Heart right ventricle (tissue), 16 donors: Measurements from ENCODE around the gene BPIFB4. TPM values are rescaled to one million over a fixed set of nuclear protein-coding genes. Genes with fewer than 3 reads are reported as not detected.

Experiments
- ATAC-seq, 8 donors: fragments of 200-7000 bp; cut with Tn5 transposase; one replicate each; pipeline ENCODE4 v1.9.1; 2020; ENCODE audit warnings: mild to moderate bottlenecking in 8 of 8, moderate library complexity in 8 of 8, moderate number of reproducible peaks in 1 of 8
- DNase-seq, 2 donors: peaks; one replicate each; pipeline ENCODE4 v3.0.0-alpha.2; 2020
- H3K27ac ChIP-seq, 10 donors: fragments of 200-600 bp; sonication (generic) in 2 of 10; one replicate each; pipeline versions ENCODE4 v1.5.0 to v1.8.0; 2020 to 2022; ENCODE audit warnings: mild to moderate bottlenecking in 3 of 10
- H3K27me3 ChIP-seq, 7 donors: fragments of 200-600 bp; one replicate each; pipeline ENCODE4 v1.8.0; 2021 to 2022; ENCODE audit warnings: mild to moderate bottlenecking in 2 of 7
- H3K36me3 ChIP-seq, 9 donors: fragments of 200-600 bp; sonication (generic) in 1 of 9; one replicate each; pipeline versions ENCODE4 v1.5.0 to v1.8.0; 2020 to 2022; ENCODE audit warnings: mild to moderate bottlenecking in 2 of 9
- H3K4me1 ChIP-seq, 9 donors: fragments of 200-600 bp; sonication (generic) in 1 of 9; one replicate each; pipeline versions ENCODE4 v1.5.0 to v1.8.0; 2020 to 2022; ENCODE audit warnings: mild to moderate bottlenecking in 4 of 9
- H3K4me3 ChIP-seq, 10 donors: fragments of 200-600 bp; sonication (generic) in 2 of 10; one replicate each; pipeline versions ENCODE4 v1.5.0 to v1.8.0; 2020 to 2022; ENCODE audit warnings: mild to moderate bottlenecking in 7 of 10, moderate library complexity in 2 of 10
- H3K9me3 ChIP-seq, 11 donors: fragments of 200-600 bp in 10 of 11; sonication (generic) in 2 of 11; one replicate each; pipeline versions ENCODE4 v1.5.0 to v1.8.0; 2013 to 2022; ENCODE audit warnings: mild to moderate bottlenecking in 2 of 11, control low read depth in 1 of 11, moderate library complexity in 1 of 11
- WGBS, 2 donors: extraction: QIAGEN DNeasy Blood & Tissue Kit; methylation state at CpG; one replicate each; pipeline ENCODE4 v1.1.7; 2013; ENCODE audit warnings: inconsistent platforms in 1 of 2; 5-methylcytosine and 5-hydroxymethylcytosine counted together
- intact Hi-C, 10 donors: fragments of 100-400 bp; cut with DNase I; formaldehyde crosslinking; loops; one replicate each; pipeline versions ENCODE4 v1.11.1 to v1.14.2; 2022
- polyA plus RNA-seq, 2 donors: library from polyadenylated mRNA; stranded (reverse); fragments of 200-250 nt; gene quantifications; one replicate each; pipeline ENCODE4 v1.2.3, GENCODE V29; 2013
- total RNA-seq, 10 donors: library from RNA; stranded (reverse); fragmentation: NEBNext Ultra II Directional in 3 of 10; extraction: Animal tissue kit (Norgen Biotek cat#: 25700) in 3 of 10; gene quantifications; one replicate each; pipeline versions ENCODE4 v1.2.1 to v1.2.4, GENCODE V29; 2021 to 2023
- TF ChIP-seq, protein P1 (sequence below), 9 donors: fragments of 200-600 bp; sonication (generic) in 2 of 9; IDR thresholded peaks; one replicate each; pipeline versions ENCODE4 v1.5.0 to v1.8.0; 2021 to 2022; ENCODE audit warnings: antibody characterized with exemption in 9 of 9, mild to moderate bottlenecking in 5 of 9, moderate library complexity in 1 of 9
- donor health status: Arrhythmogenic right ventricular cardiomyopathy.
- donor health status: ischemic (EF 13 %, LVEDD 7.1; RV severe dilation, severe dysfunction).
- donor health status: healthy with polysubstance abuse.
- donor health status: DM: no; HTN: yes; CAD: no.
- donor health status: DM: no; HTN: no; CAD: no.
- donor health status: ischemic (EF 25% LVEDD 6.9; RV normal size, moderate dysfunction).
- donor health status: ischemic (EF 25% LVEDD 5.7; RV mildly dilated, moderate dysfunction).
- donor health status: healthy.
- donor health status: DM: yes; HTN: yes; CAD: no.
- donor health status: Ischemic cardiomyopathy.
- donor health status: ischemic (EF 35%, LVEDD 5.7; RV mildly dilated, moderate dysfunction).
- donor health status: nonischemic (EF 11% LVEDD 7.7; RV severe dilation, severe dysfunction).
- donor health status: DM: yes; HTN: yes; CAD: no.
- donor health status: PGD.
- donor health status: ischemic (EF 29% LVEDD 5.4; RV normal size, mild dysfunction).
- donor health status: nonischemic (EF 23%, LVEDD 6.1; RV moderate dilation, normal function).

Gene BPIFB4
- total and polyA plus RNA-seq, 12 donors: not detected

- 63 to 64% methylated on average over 6 of the region's 6 CpGs for WGBS, 2 donors
- H3K27me3 ChIP-seq: peaks cover 0 to 18% (median 0%) of the 10 kb centered on the region in 7 donors
- no peak overlapping the region for H3K27ac ChIP-seq
- peaks cover 0 to 6% (median 0%) of the 10 kb centered on the region in 9 donors for H3K4me1 ChIP-seq
- no peaks in the 10 kb centered on the region for H3K36me3 ChIP-seq
- intact Hi-C loops: no loop called here
- H3K4me3 ChIP-seq: no peak overlapping the region
- TF ChIP-seq, protein P1, sequence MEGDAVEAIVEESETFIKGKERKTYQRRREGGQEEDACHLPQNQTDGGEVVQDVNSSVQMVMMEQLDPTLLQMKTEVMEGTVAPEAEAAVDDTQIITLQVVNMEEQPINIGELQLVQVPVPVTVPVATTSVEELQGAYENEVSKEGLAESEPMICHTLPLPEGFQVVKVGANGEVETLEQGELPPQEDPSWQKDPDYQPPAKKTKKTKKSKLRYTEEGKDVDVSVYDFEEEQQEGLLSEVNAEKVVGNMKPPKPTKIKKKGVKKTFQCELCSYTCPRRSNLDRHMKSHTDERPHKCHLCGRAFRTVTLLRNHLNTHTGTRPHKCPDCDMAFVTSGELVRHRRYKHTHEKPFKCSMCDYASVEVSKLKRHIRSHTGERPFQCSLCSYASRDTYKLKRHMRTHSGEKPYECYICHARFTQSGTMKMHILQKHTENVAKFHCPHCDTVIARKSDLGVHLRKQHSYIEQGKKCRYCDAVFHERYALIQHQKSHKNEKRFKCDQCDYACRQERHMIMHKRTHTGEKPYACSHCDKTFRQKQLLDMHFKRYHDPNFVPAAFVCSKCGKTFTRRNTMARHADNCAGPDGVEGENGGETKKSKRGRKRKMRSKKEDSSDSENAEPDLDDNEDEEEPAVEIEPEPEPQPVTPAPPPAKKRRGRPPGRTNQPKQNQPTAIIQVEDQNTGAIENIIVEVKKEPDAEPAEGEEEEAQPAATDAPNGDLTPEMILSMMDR (IDR thresholded peaks at IDR 0.05): no peak
- H3K9me3 ChIP-seq: peaks cover 0 to 6% (median 0%) of the 10 kb centered on the region in 11 donors
- DNase-seq: no peak
- ATAC-seq: peak in 2 of 8 donors; percentile 34 to 63
These were observed 45.6 kb downstream of the BPIFB4 start for GRCh38 chr20:33124994-33125393.

DNA sequence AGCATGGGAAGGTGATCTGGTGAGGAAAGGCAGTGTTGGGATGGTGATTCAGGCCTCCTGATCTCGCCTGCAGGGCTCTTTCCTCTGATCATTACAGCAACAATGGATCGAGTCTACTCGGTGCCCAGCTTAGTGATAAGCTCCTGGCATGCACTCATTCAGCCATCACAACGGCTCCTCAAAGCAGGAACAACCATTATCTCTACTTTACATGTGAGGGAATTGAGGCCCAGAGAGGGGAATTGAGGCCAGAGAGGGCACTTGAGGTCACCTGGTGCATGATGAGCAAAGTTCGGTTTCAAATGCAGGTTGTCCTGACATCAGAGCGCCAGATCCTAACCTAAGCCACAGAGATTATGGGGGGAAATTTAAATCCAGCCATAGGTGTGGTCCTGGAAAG lies 46.5 kb downstream of the BPIFB4 start:
- peak in 3 of 8 donors; percentile 35 to 55 (median 48) for ATAC-seq
- Histone ChIP-seq H3K36me3 (no peaks in the 10 kb centered on the region), H3K27ac (no peak overlapping the region), H3K9me3 (no peaks in the 10 kb centered on the region), H3K4me3 (no peak overlapping the region), H3K27me3 (peaks cover 0 to 24% (median 0%) of the 10 kb centered on the region in 7 donors), H3K4me1 (peaks cover 0 to 6% (median 0%) of the 10 kb centered on the region in 9 donors)
- TF ChIP-seq, protein P1 (IDR thresholded peaks at IDR 0.05): no peak
- DNase-seq: no peak
- intact Hi-C loops: no loop called here
- WGBS, 2 donors: 39% methylated on average over 6 of the region's 6 CpGs

- Histone ChIP-seq H3K36me3 (no peaks in the 10 kb centered on the region), H3K27ac (no peak overlapping the region), H3K27me3 (peaks cover 0 to 32% (median 0%) of the 10 kb centered on the region in 7 donors), H3K4me1 (peaks cover 0 to 6% (median 0%) of the 10 kb centered on the region in 9 donors), H3K4me3 (no peak overlapping the region), H3K9me3 (no peaks in the 10 kb centered on the region)
- intact Hi-C loops: no loop called here
- 90 to 91% methylated on average over 4 of the region's 4 CpGs for WGBS, 2 donors
- DNase-seq: no peak
- TF ChIP-seq, protein P1 (IDR thresholded peaks at IDR 0.05): no peak
- ATAC-seq: no peak
These were observed 48.1 kb downstream of the BPIFB4 start for GRCh38 chr20:33127422-33128097.

DNA sequence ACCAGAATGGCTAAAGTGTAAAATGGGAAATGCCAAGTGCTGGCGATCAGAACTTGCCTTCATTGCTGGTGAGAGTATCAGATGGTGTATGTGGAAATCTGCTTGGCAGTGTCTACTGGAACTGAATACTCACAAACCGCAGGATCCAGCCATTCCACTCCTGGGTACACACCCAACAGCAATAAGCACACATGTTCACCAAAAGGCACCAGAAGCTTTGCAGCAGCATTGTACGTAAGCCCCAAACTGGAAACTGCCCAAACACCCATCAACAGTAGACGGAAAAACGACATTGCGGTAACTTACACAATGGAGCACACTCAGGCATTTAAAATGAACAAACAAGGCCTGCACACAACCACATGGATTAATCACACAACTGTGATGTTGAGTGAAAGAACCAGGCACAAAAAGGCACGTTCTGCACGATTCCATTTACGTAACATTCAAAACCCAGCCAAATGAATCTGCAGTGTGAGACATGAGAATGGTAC lies 51.2 kb downstream of the BPIFB4 start:
- 83 to 86% methylated on average over 9 of the region's 9 CpGs for WGBS, 2 donors
- ATAC-seq: no peak
- intact Hi-C loops: no loop called here

More for the DNA sequence above, 51.2 kb downstream of the BPIFB4 start:
- no peak overlapping the region for H3K27ac ChIP-seq
- H3K9me3 ChIP-seq: no peaks in the 10 kb centered on the region
- no peak overlapping the region for H3K4me3 ChIP-seq
- TF ChIP-seq, protein P1 (IDR thresholded peaks at IDR 0.05): no peak
- H3K4me1 ChIP-seq: peaks cover 0 to 6% (median 0%) of the 10 kb centered on the region in 9 donors
- no peaks in the 10 kb centered on the region for H3K36me3 ChIP-seq
- no peak for DNase-seq
- peaks cover 0 to 29% (median 0%) of the 10 kb centered on the region in 7 donors for H3K27me3 ChIP-seq
